ENCODE data around the gene MED20.
A peak's percentile ranks its signal among the peaks of the same experiment; 100 is the strongest.

GRCh38 chr6:41895300-41896233 lies 25.4 kb downstream of the MED20 start, which contains the start of gene USP49:
- TF ChIP-seq POLR2A (IDR thresholded peaks at IDR 0.05; ENCODE audit: low read depth, low read length) = peak; percentile 70
- no peak for TF ChIP-seq CTCF (IDR thresholded peaks at IDR 0.05; ENCODE audit: extremely low read depth in 1 of 2, insufficient read depth in 1 of 2, low read depth in 1 of 2, low read length in 2 of 2)

Data from endothelial cell of umbilical vein (primary cell).